WTC11 (cell line): ENCODE results near the gene RTP3. TPM values are rescaled to one million over a fixed set of nuclear protein-coding genes. Genes with fewer than 3 reads are reported as not detected.

Source experiments
- total RNA-seq: library from RNA; stranded (reverse); gene quantifications from 3 replicates; pipeline ENCODE4 v1.2.3, GENCODE V29; 2021

The RTP3 gene
- total RNA-seq, 1 experiment from 2014 or later = not detected

Other genes starting within 250 kb of the RTP3 start
- 0.07 TPM in 1 of 3 replicates, not detected in the others for gene CCR2, start 143.9 kb upstream of the RTP3 start, total RNA-seq
- gene CCR5, start 127.0 kb upstream of the RTP3 start, total RNA-seq = 0.09 TPM in 1 of 3 replicates, not detected in the others
- not detected in 3 replicates for gene CCRL2, start 90.7 kb upstream of the RTP3 start, total RNA-seq
- 0.14 to 0.30 TPM (median 0.22 TPM) in 3 replicates for gene LTF, start 33.1 kb upstream of the RTP3 start, total RNA-seq
- 4.0 to 4.9 TPM (median 4.9 TPM) in 3 replicates for gene LRRC2, start 68.3 kb downstream of the RTP3 start, total RNA-seq
- gene FAM240A, start 114.5 kb downstream of the RTP3 start, total RNA-seq = 0.09 to 0.14 TPM (median 0.13 TPM) in 3 replicates
- 10.2 to 12.6 TPM (median 11.5 TPM) in 3 replicates for gene ALS2CL, start 195.7 kb downstream of the RTP3 start, total RNA-seq
- gene TMIE, start 203.4 kb downstream of the RTP3 start, total RNA-seq = 0.57 to 1.3 TPM (median 0.69 TPM) in 3 replicates
- 0.70 to 1.4 TPM (median 1.2 TPM) in 3 replicates for gene PRSS50, start 219.9 kb downstream of the RTP3 start, total RNA-seq